ENCODE measurements around the gene SLC38A5.
"Not testable (repeated sequence)": the region's sequence is repeated elsewhere in the genome, so short reads cannot be mapped to it uniquely, and the experiment has no call there.

Gene SLC38A5

DNA sequence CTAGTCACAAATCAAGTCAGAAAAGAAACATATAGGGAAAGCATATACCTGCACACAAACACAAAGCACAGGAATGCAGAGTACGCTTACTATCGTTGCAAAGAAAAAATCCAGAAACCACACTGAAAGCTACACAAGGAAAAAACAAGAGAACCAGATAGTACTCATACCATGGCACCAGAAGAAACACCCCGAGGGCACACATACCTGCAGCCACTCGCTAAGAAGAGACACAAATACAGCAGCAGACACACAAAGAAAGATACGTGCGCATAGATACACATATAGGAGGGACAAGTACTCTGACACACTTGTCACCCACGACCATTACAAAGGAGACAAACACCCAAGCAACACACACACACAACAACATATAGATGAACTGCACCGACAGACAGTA is 1.4 kb upstream of the SLC38A5 start:
- H3K27ac ChIP-seq = no peak overlapping the region
- DNase-seq (ENCODE audit: low read depth, low spot score) = no peak

DNA sequence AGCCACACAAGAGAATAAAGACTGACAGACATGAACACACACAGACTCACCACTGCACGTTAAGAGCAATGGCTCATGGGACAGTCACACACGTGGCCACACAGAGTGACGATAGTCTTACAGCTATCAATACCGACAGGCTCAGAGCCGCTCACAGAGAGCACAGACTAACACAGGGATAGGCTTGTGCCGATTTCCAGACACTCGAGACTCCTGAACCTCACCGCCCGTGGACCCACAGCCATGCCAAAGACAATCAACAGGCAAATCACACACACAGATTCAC is 716 bp upstream of the SLC38A5 start:
- no peak overlapping the region for H3K27ac ChIP-seq
- no peak for DNase-seq (ENCODE audit: low read depth, low spot score)

DNA sequence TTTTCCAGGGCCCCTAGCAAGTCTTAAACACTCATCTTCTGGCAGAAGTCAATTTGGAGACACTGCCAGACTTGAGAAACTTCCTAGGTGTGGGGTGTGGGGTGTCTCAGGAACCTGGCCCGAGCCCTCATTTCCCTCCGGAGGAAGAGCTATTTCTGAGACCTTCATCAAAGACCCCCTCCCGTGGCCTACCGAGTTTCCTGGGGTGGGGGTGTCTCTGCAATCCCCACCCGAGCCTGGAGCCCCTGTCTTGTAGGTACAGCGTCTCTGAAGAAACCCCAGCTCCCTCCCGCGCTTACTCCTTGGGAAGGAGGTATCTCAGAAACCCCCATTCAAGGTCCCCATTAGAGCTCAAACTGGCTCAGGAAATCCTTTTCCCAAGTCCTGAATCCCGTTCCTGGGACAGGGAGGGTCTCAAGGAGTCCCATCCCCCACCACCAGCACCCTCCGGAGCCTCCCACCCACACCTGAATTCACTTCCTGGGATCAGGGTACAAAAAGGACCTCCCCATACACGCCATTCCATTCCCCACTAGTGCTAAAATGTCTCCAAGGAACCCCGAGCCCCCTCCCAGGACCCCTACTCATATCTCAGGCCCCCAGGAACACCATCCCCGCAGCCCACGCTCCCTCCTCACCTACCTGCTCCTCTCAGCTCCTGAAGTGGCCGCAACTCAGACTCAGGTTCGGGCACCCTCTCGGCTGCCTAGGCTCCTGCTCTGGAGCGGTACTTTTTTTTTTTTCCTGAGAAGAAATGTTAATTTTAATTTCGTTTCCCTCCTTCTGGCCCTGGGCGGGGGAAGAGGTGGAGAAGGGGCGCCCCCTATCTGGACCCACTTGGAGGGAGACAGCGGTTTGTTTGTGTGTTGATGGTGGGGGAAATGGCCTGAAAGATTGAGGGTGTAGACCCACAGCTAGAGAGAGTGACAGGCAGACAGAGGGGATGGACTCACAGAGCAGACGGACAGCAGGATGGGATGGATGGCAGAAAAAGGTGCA is 1.1 kb downstream of the SLC38A5 start:
- peak overlapping the region; percentile 32 for H3K27ac ChIP-seq
- DNase-seq (ENCODE audit: low read depth, low spot score) = no peak

DNA sequence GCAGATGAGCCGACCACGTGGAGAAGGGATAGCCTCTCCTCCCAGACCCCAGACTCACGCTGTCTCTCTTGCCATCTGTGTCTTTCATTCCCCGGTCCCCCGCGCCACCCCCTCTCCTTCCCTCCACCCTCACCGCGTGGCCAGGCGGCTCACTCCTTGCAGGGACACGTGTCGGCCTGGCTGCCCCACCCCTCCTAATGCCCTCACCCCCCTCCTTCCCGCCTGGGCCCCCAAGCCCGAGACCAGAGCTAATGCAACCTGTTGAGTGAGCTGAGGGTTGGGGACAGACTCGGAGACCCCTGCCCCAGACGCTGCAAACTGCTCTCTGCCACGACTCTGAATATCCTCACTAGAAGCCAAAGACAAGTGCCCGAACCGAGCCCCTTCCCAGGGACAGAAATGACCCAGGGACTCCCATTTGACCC is 1.8 kb downstream of the SLC38A5 start:
- H3K27ac ChIP-seq = peak overlapping the region; percentile 32
- no peak for DNase-seq (ENCODE audit: low read depth, low spot score)

DNA sequence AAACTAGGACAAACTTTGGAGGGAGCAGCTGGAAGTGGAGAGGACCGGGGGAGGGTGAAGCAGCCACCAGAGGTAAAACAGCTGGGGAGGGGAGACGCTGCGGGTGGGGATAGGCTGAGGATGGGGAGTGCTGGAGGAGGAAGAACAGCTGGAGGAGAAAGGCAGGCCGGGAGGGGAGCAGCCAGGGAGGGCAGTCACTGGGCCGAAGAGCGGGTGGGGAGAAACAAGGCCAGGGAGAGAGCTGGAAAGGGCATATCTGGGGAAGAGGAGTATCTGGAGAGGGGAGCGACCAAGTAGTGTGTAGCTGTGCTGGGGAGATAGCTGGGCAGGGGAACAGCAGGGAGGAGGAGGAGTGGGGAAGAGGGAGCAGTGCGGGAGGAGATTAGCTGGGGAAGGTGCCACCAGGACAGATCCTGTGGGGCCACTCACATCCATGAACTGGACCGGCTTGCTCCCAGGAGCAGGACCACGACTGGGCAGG is 2.7 kb downstream of the SLC38A5 start:
- H3K27ac ChIP-seq = peak overlapping the region; percentile 32
- no peak for DNase-seq (ENCODE audit: low read depth, low spot score)

DNA sequence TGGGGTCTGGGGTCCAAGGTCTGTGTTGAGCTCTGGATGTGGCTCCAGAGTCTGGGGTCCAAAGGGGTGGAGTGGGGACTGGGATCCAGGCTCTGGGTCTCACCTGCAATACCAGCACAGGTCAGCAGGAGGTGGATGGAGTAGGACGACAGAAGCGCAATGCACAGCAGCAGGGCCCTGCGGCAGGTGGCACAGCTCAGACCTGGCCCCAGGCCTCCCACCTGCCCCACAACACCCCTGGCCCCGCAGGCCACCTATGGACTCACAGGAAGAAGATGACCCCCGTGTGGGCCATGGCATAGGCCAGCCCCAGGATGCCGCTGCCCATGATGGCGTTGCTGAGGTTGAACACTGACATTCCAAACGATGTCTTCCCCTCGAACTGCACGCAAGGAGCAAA is 3.4 kb downstream of the SLC38A5 start:
- no peak for DNase-seq (ENCODE audit: low read depth, low spot score)
- H3K27ac ChIP-seq = no peak overlapping the region

DNA sequence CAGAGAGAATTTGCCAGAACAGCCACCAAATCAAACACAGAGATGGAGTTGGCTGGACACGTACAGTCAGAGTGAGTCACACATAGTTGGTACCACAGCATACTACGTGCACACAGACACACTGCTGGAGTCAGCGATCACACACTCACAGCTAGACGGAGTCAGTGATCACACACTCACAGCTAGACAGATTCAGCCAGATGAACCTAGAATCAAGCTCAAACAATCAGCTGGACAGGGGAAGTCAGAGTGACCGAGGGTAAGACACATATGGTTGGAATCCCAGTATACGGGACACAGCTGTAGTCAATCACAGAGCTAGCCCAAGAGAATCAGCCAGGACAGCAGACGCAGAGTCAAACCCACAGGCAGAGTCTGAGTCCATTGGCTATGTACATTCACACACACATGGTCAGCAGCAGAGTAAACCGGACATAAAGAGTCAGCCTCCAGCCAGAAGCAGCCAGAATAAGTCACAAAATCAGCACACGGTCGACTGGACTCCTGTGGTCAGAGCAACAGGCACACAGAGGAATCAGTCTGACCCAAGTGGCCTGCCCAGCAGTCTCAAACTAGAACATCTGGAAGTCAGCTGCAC is 4.6 kb downstream of the SLC38A5 start:
- peak; percentile 64 for DNase-seq (ENCODE audit: low read depth, low spot score)
- H3K27ac ChIP-seq = peak overlapping the region; percentile 63

DNA sequence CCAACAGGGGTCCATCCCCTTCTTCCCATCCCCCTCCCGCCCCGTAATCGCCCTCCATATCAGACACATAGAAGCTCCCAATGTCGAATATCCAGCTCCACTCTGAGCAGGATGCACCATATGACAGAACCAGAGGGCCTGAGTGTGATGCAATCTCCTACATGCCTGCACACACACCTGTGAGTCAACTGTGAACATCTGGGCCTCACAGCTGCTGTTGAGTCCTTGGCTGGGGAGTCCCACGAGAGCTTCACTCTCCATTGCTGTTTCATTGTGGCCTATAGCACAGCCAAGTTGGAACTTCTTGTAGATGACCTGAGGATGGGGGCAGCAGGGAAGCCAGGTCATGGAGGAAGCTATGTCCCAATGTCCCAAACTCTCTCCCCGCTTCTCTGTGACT is 8.2 kb downstream of the SLC38A5 start:
- peak overlapping the region; percentile 63 for H3K27ac ChIP-seq
- DNase-seq (ENCODE audit: low read depth, low spot score) = peak; percentile 52

DNA sequence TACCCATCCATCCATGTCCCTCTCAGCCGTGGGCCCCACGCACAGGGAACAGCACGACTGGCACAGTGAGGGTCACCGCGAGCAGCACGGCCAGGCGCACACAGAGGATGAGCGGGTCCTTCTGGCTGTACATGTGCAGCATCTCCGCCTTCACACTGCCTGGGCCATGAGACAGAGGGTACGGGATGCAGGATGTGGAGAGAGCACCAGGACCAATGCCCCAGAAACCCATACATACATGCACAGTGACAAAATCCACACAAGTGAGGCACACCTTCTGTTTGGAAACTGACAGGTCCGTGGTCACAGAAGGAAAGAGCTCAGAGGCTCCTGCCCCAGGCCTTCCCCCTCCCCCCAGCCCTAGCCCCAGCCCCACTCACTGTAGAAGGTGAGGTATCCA is 9.5 kb downstream of the SLC38A5 start:
- no peak for DNase-seq (ENCODE audit: low read depth, low spot score)

DNA sequence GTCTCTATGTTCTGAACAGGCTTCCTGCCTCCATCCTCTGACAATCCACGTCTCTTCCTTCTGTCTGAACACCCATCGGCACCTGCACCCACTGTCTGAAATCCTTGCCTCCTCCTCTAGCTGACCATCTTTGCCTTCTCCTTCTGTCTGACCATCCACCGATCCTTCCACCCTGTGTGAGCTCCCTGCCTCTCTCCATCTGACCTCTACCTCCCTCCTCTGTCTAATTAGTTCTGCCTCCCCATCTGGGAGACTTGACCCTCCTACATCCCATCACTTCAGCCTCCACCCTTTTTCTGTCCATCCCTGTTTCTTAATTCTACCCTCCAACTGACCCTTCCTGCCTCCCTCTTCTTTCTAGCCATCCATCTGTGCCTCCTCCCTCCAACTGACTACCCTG is 10.0 kb downstream of the SLC38A5 start:
- no peak for DNase-seq (ENCODE audit: low read depth, low spot score)
- no peak overlapping the region for H3K27ac ChIP-seq

More for the DNA sequence above, 9.5 kb downstream of the SLC38A5 start:
- no peak overlapping the region for H3K27ac ChIP-seq

DNA sequence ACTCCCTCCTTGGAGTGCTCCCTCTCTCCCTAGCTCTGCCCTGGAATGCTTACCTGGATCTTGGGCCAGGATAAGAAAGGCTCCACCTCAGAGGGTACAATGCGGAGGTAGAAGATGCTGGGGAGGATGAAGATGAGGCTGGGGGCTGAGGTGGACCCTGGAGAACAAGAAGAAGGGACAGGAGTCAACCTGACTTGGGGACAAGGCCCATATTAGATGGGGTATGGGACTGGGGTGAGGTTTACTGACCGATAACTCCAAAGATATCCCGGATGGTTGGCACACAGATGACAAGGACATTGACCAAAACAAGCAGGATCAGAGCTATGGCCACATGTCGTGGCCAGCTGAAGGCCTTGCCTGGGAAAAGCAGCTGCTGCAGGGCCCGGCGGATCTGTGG is 10.6 kb downstream of the SLC38A5 start:
- DNase-seq (ENCODE audit: low read depth, low spot score) = no peak
- H3K27ac ChIP-seq = no peak overlapping the region

DNA sequence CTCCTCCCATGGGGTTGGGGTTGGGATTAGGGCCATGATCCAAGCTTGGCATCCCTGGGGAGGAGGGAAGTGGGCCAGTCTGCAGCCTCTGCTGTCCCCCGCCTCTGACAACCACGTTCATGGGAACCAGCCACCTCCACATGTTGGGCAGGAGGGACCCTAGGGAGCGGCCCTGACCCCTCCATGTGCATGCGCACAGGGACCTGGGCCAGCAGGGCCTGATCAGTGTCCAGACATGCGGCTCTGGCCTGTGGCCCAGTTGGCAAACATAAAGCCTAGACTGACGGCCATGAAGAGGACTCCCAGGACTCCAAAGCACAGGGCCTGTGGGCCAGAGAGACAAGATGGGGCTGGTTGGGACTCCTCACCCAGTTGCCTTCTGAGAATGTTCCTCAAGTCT is 11.3 kb downstream of the SLC38A5 start:
- no peak for DNase-seq (ENCODE audit: low read depth, low spot score)
- H3K27ac ChIP-seq = no peak overlapping the region

DNA sequence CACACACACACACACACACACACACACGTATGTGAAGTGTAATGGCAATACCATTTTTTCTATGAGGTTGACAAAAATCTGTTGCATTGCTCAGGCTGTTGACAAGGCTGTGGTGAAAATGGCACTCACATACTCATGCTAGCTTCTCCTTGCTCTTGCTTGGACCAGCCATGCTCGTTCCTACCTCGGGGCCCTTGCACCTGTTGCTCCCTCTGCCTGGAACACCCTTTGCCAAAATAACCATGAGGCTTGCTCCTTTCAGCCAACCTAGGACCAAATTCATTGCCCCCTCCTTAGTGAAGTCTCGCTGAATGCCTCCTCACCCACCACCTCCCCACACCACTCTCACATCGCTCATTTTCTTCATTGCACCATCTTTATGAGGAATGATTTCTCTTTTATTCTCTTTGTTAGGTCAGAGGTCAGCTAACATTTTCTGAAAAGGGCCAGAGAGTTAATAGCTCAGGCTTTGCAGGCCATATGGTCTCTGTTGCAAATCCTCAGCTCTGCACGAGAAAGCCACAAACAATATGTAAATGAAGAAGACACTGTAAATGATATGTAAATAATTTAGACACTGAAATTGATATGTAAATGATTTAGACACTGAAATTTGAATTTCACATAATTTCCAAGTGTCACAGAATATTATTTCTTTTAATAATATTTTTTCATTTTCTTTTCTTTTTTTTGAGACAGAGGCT is 13.3 kb downstream of the SLC38A5 start:
- DNase-seq (ENCODE audit: low read depth, low spot score) = no peak
- no peak overlapping the region for H3K27ac ChIP-seq

DNA sequence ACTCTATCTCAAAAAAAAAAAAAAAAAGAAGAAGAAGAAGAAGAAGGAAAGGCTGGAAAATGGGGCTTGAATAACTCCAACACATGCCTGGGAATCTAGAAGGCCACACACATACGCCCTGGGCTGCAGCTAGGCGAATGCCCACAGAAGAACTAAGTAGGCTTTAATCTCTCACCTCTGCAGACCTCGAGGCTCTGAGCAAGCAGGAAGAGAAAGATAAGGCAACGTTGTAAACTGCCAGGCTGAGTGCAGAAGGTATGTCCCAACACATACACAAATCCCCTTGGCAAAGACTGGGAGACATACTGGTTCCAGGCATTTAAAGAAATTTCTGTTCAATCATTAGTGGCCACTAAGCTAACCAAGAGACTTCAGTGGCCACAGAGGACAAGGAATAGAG is 18.4 kb downstream of the SLC38A5 start:
- DNase-seq (ENCODE audit: low read depth, low spot score) = no peak
- H3K27ac ChIP-seq = no peak overlapping the region

DNA sequence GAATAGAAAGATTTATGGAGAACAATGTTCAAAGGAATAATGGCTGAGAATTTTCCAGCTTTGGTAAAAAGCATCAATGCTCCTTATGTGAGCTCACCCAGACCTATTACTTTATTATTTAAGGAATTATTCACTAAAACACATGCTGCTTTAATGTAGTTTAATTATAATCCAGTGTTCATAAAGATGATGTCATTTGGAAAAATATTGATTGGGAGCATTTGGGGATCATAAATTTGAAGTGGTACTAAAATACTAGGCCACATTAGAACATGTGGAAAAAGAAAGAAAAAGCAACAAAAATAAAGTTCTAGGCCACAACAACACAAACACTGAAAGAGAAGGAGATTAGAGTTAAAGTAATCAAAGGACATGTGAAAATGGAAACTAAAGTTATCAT is 20.0 kb downstream of the SLC38A5 start:
- DNase-seq (ENCODE audit: low read depth, low spot score) = no peak
- H3K27ac ChIP-seq = no peak overlapping the region

DNA sequence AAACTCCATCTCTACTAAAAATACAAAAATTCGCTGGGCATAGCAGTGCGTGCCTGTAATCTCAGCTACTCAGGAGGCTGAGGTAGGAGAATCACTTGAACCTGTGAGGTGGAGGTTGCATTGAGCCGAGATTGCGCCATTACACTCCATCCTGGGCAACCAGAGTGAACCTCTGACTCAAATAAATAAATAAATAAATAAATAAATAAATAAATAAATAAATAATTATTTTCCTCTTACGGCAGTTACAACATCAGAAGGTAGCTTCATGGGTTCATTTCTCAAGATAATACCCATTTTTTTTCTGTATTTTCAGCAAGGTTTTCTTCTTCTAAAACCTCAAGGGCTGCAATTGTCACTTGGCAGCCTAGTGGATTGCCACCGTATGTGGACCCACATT is 22.9 kb downstream of the SLC38A5 start:
- H3K27ac ChIP-seq; DNase-seq (ENCODE audit: low read depth, low spot score): not testable (repeated sequence)

DNA sequence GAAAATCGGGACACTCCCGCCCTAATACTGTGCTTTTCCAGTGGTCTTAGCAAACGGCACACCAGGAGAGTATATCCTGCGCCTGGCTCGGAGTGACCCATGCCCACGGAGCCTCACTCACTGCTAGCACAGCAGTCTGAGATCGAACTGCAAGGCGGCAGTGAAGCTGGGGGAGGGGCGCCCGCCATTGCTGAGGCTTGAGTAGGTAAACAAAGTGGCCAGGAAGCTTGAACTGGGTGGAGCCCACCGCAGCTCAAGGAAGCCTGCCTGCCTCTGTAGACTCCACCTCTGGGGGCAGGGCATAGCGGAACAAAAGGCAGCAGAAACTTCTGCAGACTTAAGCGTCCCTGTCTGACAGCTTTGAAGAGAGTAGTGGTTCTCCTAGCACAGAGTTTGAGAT is 36.3 kb downstream of the SLC38A5 start:
- not testable (repeated sequence) for DNase-seq (ENCODE audit: low read depth, low spot score); H3K27ac ChIP-seq

DNA sequence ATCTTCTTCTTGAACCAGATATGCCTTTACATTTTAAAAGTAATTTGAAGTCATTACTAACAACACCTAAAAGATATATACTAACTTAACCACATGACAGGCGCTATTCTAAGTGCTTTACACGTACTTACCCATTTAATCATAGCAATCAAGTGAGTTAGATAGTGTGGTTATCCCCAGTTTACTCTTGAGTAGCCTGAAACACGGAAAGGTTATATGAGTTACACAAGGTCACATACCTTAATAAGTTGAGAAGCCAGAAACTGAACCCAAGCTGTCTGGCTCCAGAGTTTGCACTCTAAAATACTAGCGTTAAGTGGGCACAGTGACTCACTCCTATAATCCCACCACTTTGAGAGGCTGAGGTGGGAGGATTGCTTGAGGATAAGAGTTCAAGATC is 39.9 kb downstream of the SLC38A5 start:
- DNase-seq (ENCODE audit: low read depth, low spot score); H3K27ac ChIP-seq: not testable (repeated sequence)

DNA sequence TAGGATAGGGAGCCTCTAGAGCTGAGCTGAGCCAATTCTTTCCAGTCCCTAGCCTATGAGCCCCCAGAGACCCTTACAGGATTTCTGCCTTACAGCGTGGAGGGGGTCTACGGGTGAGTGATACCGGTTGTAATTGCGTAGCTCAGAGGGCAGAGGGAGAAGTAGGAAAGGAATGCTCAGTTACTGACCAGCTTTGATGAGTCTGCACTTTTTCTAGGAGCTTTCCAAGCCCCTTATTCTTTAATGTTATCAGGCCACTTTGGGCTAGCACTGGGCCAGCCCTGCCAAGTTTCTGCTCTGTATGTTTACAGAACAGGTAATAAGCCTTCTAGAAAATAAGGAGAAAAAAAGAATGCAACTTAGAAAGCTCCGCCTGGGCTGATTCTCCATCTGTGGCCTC is 40.5 kb downstream of the SLC38A5 start:
- H3K27ac ChIP-seq; DNase-seq (ENCODE audit: low read depth, low spot score): not testable (repeated sequence)

DNA sequence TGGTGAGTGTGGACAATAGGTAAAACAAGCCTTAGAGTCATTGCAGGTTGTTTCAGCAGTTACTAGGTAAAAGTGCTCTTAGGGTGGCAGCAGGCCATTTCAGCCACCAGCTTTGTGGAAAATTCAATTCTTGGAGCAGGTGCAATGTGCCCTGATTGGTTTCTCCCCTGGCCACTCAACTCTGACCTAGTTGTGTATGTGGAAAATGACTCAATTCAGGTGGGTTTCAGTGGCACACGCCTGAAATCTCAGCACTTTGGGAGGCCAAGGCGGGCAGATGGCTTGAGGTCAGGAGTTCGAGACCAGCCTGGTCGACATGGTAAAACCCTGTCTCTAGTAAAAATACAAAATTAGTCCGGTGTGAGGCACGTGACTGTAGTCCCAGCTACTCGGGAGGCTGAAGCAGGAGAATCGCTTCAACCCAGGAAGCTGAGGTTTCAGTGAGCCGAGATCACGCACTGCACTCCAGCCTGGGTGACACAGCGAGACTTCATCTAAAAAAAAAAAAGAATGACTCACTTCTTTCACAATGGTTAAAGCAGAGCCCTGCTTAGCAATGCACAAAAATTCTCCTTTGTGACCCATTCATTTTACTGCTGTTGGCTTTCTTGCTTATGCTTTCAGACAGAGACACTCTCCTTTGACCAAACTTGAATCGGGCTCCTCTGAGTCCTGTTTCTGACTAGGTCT is 42.9 kb downstream of the SLC38A5 start:
- not testable (repeated sequence) for DNase-seq (ENCODE audit: low read depth, low spot score)

More for the DNA sequence above, 42.9 kb downstream of the SLC38A5 start:
- H3K27ac ChIP-seq = not testable (repeated sequence)

Data from epithelial cell of prostate (primary cell).